Measurements from ENCODE around the gene C20orf204.

GRCh38 chr20:64082820-64083377, 46.9 kb downstream of the C20orf204 start:
- no peak for TF ChIP-seq POLR2AphosphoS5 (IDR thresholded peaks at IDR 0.05)
- TF ChIP-seq CTCF (IDR thresholded peaks at IDR 0.05): no peak
- no peak for TF ChIP-seq EP300 (IDR thresholded peaks at IDR 0.05; ENCODE audit: low read depth)
- TF ChIP-seq POLR2A (IDR thresholded peaks at IDR 0.05): no peak

Measured in transverse colon (tissue), 4 donors.